Esophagus squamous epithelium (tissue), 5 donors: Measurements from ENCODE around the gene SPATA12. TPM values are rescaled to one million over a fixed set of nuclear protein-coding genes. Genes with fewer than 3 reads are reported as not detected.

Experiments
- DNase-seq: peaks from one replicate; lab custom pipeline; 2025; lab: John Stamatoyannopoulos, UW
- H3K27ac ChIP-seq, 4 donors: fragments of 200-600 bp; sonication (generic); one replicate each; pipeline ENCODE4 v1.5.1; 2016 to 2019; ENCODE audit warnings: mild to moderate bottlenecking in 1 of 4
- H3K27me3 ChIP-seq, 4 donors: fragments of 200-600 bp; sonication (generic); 1 replicate in 3 of 4; 2 replicates in 1 of 4; pipeline versions ENCODE4 v1.5.1 to v1.6.0; 2017 to 2021; ENCODE audit warnings: antibody characterized with exemption in 1 of 4
- H3K36me3 ChIP-seq, 3 donors: fragments of 200-600 bp; sonication (generic); one replicate each; pipeline ENCODE4 v1.5.1; 2016 to 2019
- H3K4me1 ChIP-seq, 3 donors: fragments of 200-600 bp; sonication (generic); one replicate each; pipeline ENCODE4 v1.5.1; 2017 to 2019
- H3K4me3 ChIP-seq, 4 donors: fragments of 200-600 bp; sonication (generic); 1 replicate in 3 of 4; 2 replicates in 1 of 4; pipeline ENCODE4 v1.5.1; 2016 to 2019; ENCODE audit warnings: mild to moderate bottlenecking in 2 of 4, moderate library complexity in 1 of 4
- H3K9me3 ChIP-seq, 3 donors: fragments of 200-600 bp; sonication (generic); one replicate each; pipeline ENCODE4 v1.5.1; 2016 to 2019
- POLR2A ChIP-seq, 4 donors: fragments of 450-650 bp; IDR thresholded peaks; one replicate each; pipeline ENCODE4 v1.6.1; 2017; ENCODE audit warnings: antibody characterized with exemption in 4 of 4, mild to moderate bottlenecking in 4 of 4, moderate library complexity in 3 of 4
- WGBS, 2 donors: methylation state at CpG; one replicate each; pipeline ENCODE4 v1.1.5; 2018; 5-methylcytosine and 5-hydroxymethylcytosine counted together
- intact Hi-C: fragments of 100-400 bp; cut with DNase I; formaldehyde crosslinking; loops from one replicate; pipeline ENCODE4 v1.15.0; 2022
- total RNA-seq, 4 donors: library from RNA; depleted of rRNA; stranded (reverse); fragments of >200 nt; gene quantifications; one replicate each; pipeline ENCODE4 v1.1.0, GENCODE V29; 2016
- TF ChIP-seq, protein P1 (sequence below), 6 experiments: fragments of 450-650 bp in 4 of 6; fragments of 200-600 bp in 2 of 6; sonication (generic) in 2 of 6; IDR thresholded peaks; one replicate each; pipeline ENCODE4 v1.5.1; 2016 to 2019; ENCODE audit warnings: antibody characterized with exemption in 6 of 6, mild to moderate bottlenecking in 4 of 6, moderate library complexity in 4 of 6
- donor health status: DM: yes; HTN: yes; CAD: no.

SPATA12 gene
- total RNA-seq, 4 donors from 2014 or later: 0.09 TPM; not detected in 3

DNA sequence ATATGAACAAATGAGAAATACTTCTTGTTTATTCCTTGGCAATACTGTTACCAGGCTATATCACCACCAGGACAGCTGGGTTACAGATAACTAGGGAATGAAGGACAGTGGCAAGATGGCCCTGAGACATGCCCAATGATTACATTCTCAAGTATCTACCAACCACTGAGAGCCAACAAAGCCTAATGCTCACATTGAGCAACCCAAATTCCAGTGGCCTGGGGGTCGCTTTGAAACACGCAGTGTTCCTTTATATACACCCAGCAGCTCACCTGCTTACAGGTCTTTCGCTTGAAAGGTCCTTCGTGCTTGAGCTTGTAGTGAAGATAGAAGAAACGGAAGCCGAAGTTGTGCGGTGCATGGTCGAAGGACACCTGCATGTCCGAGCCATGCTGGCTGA lies 45.1 kb downstream of the SPATA12 start:
- 93 to 95% methylated on average over 9 of the region's 9 CpGs for WGBS, 2 donors
- no peaks in the 10 kb centered on the region for H3K27me3 ChIP-seq
- TF ChIP-seq POLR2A (IDR thresholded peaks at IDR 0.05): no peak
- TF ChIP-seq, protein P1, sequence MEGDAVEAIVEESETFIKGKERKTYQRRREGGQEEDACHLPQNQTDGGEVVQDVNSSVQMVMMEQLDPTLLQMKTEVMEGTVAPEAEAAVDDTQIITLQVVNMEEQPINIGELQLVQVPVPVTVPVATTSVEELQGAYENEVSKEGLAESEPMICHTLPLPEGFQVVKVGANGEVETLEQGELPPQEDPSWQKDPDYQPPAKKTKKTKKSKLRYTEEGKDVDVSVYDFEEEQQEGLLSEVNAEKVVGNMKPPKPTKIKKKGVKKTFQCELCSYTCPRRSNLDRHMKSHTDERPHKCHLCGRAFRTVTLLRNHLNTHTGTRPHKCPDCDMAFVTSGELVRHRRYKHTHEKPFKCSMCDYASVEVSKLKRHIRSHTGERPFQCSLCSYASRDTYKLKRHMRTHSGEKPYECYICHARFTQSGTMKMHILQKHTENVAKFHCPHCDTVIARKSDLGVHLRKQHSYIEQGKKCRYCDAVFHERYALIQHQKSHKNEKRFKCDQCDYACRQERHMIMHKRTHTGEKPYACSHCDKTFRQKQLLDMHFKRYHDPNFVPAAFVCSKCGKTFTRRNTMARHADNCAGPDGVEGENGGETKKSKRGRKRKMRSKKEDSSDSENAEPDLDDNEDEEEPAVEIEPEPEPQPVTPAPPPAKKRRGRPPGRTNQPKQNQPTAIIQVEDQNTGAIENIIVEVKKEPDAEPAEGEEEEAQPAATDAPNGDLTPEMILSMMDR (IDR thresholded peaks at IDR 0.05): no peak
- H3K4me3 ChIP-seq: no peak overlapping the region
- H3K36me3 ChIP-seq: peaks cover 0 to 25% (median 0%) of the 10 kb centered on the region in 3 donors
- H3K9me3 ChIP-seq: no peaks in the 10 kb centered on the region
- H3K4me1 ChIP-seq: peaks cover 0 to 9% (median 0%) of the 10 kb centered on the region in 3 donors
- intact Hi-C loops: no loop called here
- no peak for DNase-seq
- no peak overlapping the region for H3K27ac ChIP-seq

- Histone ChIP-seq H3K36me3 (peaks cover 0 to 21% (median 0%) of the 10 kb centered on the region in 3 donors), H3K27ac (no peak overlapping the region), H3K4me1 (peaks cover 0 to 25% (median 0%) of the 10 kb centered on the region in 3 donors), H3K27me3 (no peaks in the 10 kb centered on the region), H3K4me3 (no peak overlapping the region), H3K9me3 (no peaks in the 10 kb centered on the region)
- TF ChIP-seq, protein P1 (IDR thresholded peaks at IDR 0.05): no peak
- no peak for TF ChIP-seq POLR2A (IDR thresholded peaks at IDR 0.05)
- WGBS, 2 donors: 95 to 97% methylated on average over 7 of the region's 8 CpGs
- no peak for DNase-seq
- intact Hi-C loops: no loop called here
Measured at GRCh38 chr3:57108684-57109083, 48.2 kb downstream of the SPATA12 start.

DNA sequence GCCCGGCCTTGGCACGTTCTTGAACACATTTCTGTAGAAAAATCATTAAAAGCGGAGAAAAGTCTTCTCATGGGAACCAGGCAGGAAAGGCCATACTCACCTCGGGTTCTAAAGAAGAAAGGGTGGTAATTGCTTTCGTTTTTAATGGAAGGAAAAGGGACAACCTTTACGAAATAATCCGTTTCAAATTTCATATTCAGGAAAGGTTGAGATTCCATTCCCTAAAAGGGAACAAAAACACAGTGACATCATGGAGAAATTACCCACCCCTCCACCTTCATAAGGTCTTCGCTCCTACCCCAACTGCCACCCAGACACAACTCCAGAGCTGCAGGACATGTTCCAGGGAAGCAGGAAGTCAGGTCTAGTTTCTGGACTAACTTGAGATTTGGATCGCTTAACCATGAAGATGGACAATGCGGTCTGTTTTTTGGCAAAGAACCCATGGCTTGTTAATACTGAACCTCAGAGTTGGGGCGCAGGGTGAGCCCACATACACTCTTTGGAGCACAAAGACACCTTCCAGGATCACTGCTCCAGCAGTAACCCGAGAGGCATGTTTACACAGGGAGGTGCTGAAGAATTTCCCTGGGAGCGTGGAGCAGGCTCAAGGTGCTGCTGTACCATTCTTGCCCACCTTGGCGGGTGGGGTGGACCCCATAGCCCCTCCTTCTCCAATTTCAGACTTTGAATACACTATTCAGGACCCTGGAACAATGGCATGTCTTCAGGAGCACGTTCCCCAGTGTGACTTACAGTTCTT lies 49.2 kb downstream of the SPATA12 start:
- TF ChIP-seq, protein P1 (IDR thresholded peaks at IDR 0.05): no peak
- TF ChIP-seq POLR2A (IDR thresholded peaks at IDR 0.05): no peak
- Histone ChIP-seq H3K27me3 (no peaks in the 10 kb centered on the region), H3K36me3 (peaks cover 0 to 24% (median 0%) of the 10 kb centered on the region in 3 donors), H3K4me1 (peaks cover 0 to 25% (median 0%) of the 10 kb centered on the region in 3 donors), H3K4me3 (no peak overlapping the region), H3K27ac (no peak overlapping the region), H3K9me3 (no peaks in the 10 kb centered on the region)
- no peak for DNase-seq
- intact Hi-C loops: no loop called here
- 63 to 78% methylated on average over 12 to 15 of the region's 15 CpGs for WGBS, 2 donors

DNA sequence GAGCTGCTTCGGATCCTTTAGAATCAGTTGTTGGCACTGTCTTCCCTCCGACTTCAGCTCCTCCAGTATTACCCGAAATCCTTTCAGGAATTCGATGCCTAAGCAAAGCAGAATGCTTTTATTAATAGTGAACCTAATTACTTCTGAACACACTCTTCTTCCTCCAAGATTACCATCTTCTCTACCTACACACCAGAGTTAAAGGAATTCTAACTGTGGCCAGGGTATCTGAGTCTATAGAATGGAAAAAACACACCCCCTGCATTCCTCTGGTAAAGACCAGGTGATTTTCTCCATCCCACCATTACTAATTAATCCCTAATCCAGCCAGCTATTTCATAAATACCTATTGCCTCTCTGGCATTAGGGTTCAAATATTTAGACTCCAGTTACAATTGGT lies 49.8 kb downstream of the SPATA12 start:
- Histone ChIP-seq H3K36me3 (peaks cover 0 to 19% (median 0%) of the 10 kb centered on the region in 3 donors), H3K4me3 (no peak overlapping the region), H3K9me3 (no peaks in the 10 kb centered on the region), H3K27ac (no peak overlapping the region), H3K27me3 (no peaks in the 10 kb centered on the region), H3K4me1 (peaks cover 0 to 25% (median 0%) of the 10 kb centered on the region in 3 donors)
- WGBS, 2 donors: 51 to 58% methylated on average over 4 of the region's 4 CpGs
- intact Hi-C loops: no loop called here
- DNase-seq: no peak
- TF ChIP-seq POLR2A (IDR thresholded peaks at IDR 0.05): no peak
- TF ChIP-seq, protein P1 (IDR thresholded peaks at IDR 0.05): no peak

- no peak for DNase-seq
- Histone ChIP-seq H3K27ac (no peak overlapping the region), H3K36me3 (peaks cover 0 to 19% (median 0%) of the 10 kb centered on the region in 3 donors), H3K4me3 (no peak overlapping the region), H3K27me3 (no peaks in the 10 kb centered on the region), H3K4me1 (peaks cover 0 to 25% (median 0%) of the 10 kb centered on the region in 3 donors), H3K9me3 (no peaks in the 10 kb centered on the region)
- WGBS, 2 donors: 64 to 65% methylated on average over 7 to 10 of the region's 14 CpGs
- TF ChIP-seq POLR2A (IDR thresholded peaks at IDR 0.05): no peak
- TF ChIP-seq, protein P1 (IDR thresholded peaks at IDR 0.05): no peak
- intact Hi-C loops: no loop called here
Measured at GRCh38 chr3:57110798-57111197, 50.3 kb downstream of the SPATA12 start.
